HEK293 (cell line): Measurements from ENCODE around the gene GIT1.

Experiments used
- CTCF ChIA-PET: fragments of 350-600 bp; formaldehyde crosslinking; extraction: SDS; loops from one replicate; lab custom pipeline; 2021; ENCODE audit warnings: antibody characterized with exemption; lab: Yijun Ruan, JAX
- POLR2A ChIA-PET: fragments of 300-600 bp; formaldehyde crosslinking; extraction: SDS; loops from one replicate; lab custom pipeline; 2020; ENCODE audit warnings: antibody characterized with exemption, inconsistent platforms; lab: Yijun Ruan, JAX
- H3K27ac ChIP-seq: fragments of 200-500 bp; sonication (Bioruptor generic); 2 replicates; pipeline ENCODE4 v1.5.1; 2014; ENCODE audit warnings: low read depth, low read length, control low read depth, inconsistent platforms; ENCODE audit errors: extremely low read depth
- H3K36me3 ChIP-seq, 2 experiments: fragments of 200-500 bp in 1 of 2; sonication (Bioruptor generic) in 1 of 2; 1 replicate in 1 of 2; 2 replicates in 1 of 2; pipeline ENCODE4 v1.5.1; 2014 to 2017; ENCODE audit warnings: inconsistent platforms in 2 of 2, low read length in 2 of 2; ENCODE audit not compliant: control insufficient read depth in 2 of 2, insufficient read depth in 1 of 2
- H3K4me1 ChIP-seq: fragments of 200-500 bp; sonication (Bioruptor generic); 2 replicates; pipeline ENCODE4 v1.5.1; 2014; ENCODE audit warnings: mild to moderate bottlenecking, low read length, inconsistent platforms; ENCODE audit not compliant: control insufficient read depth, insufficient read depth
- H3K4me3 ChIP-seq: 2 replicates; pipeline ENCODE4 v1.5.1; 2011; ENCODE audit warnings: low read depth, mild to moderate bottlenecking, control low read depth, low read length, moderate library complexity
- H3K9me3 ChIP-seq: fragments of 200-500 bp; sonication (Bioruptor generic); 2 replicates; pipeline ENCODE4 v1.5.1; 2014; ENCODE audit warnings: low read depth, low read length, inconsistent platforms; ENCODE audit not compliant: control insufficient read depth, insufficient read depth
- AEBP2 ChIP-seq: fragments of 450-650 bp; formaldehyde crosslinking; IDR thresholded peaks from 2 replicates; pipeline ENCODE4 v1.5.1; 2016; ENCODE audit warnings: missing biosample characterization, missing genetic modification characterization, borderline replicate concordance
- EGR2 ChIP-seq: fragments of 450-650 bp; formaldehyde crosslinking; IDR thresholded peaks from 2 replicates; pipeline ENCODE4 v1.5.1; 2016; ENCODE audit warnings: low read depth, missing biosample characterization, missing genetic modification characterization
- GFI1B ChIP-seq: fragments of 450-650 bp; formaldehyde crosslinking; IDR thresholded peaks from 2 replicates; pipeline ENCODE4 v1.5.1; 2016; ENCODE audit warnings: missing biosample characterization, missing genetic modification characterization
- IKZF3 ChIP-seq: fragments of 450-650 bp; IDR thresholded peaks from 2 replicates; pipeline ENCODE4 v1.5.0; 2018; ENCODE audit warnings: missing biosample characterization, mild to moderate bottlenecking, missing genetic modification characterization, moderate library complexity
- OVOL3 ChIP-seq: fragments of 450-650 bp; formaldehyde crosslinking; IDR thresholded peaks from 2 replicates; pipeline ENCODE4 v1.5.1; 2016; ENCODE audit warnings: missing biosample characterization, missing genetic modification characterization
- REST ChIP-seq: fragments of 450-650 bp; formaldehyde crosslinking; IDR thresholded peaks from 2 replicates; pipeline ENCODE4 v1.5.1; 2016; ENCODE audit warnings: missing biosample characterization, missing genetic modification characterization
- SETDB1 ChIP-seq: IDR thresholded peaks from one replicate; pipeline ENCODE4 v1.6.1; 2017; ENCODE audit warnings: mild to moderate bottlenecking, low read length, moderate library complexity, mixed read lengths; ENCODE audit not compliant: insufficient read length
- TRIM28 ChIP-seq: IDR thresholded peaks from 2 replicates; pipeline ENCODE4 v1.6.1; 2011; ENCODE audit warnings: low read length, control low read depth, borderline replicate concordance
- YY1 ChIP-seq: fragments of 450-650 bp; formaldehyde crosslinking; IDR thresholded peaks from 2 replicates; pipeline ENCODE4 v1.5.1; 2018; ENCODE audit warnings: missing biosample characterization, missing genetic modification characterization
- ZFP37 ChIP-seq: fragments of 450-650 bp; formaldehyde crosslinking; IDR thresholded peaks from 2 replicates; pipeline ENCODE4 v1.5.1; 2016; ENCODE audit warnings: missing biosample characterization, missing genetic modification characterization
- ZNF112 ChIP-seq: fragments of 450-650 bp; formaldehyde crosslinking; IDR thresholded peaks from 2 replicates; pipeline ENCODE4 v1.5.0; 2017; ENCODE audit warnings: missing biosample characterization, missing genetic modification characterization
- ZNF146 ChIP-seq: fragments of 450-650 bp; formaldehyde crosslinking; IDR thresholded peaks from 2 replicates; pipeline ENCODE4 v1.5.1; 2016; ENCODE audit warnings: missing biosample characterization, missing genetic modification characterization
- ZNF155 ChIP-seq: fragments of 450-650 bp; formaldehyde crosslinking; IDR thresholded peaks from 2 replicates; pipeline ENCODE4 v1.5.1; 2016; ENCODE audit warnings: missing biosample characterization, missing genetic modification characterization
- ZNF169 ChIP-seq: fragments of 450-650 bp; formaldehyde crosslinking; IDR thresholded peaks from 2 replicates; pipeline ENCODE4 v1.5.1; 2016; ENCODE audit warnings: missing biosample characterization, missing genetic modification characterization
- ZNF19 ChIP-seq: fragments of 450-650 bp; formaldehyde crosslinking; IDR thresholded peaks from 2 replicates; pipeline ENCODE4; 2016; ENCODE audit warnings: missing biosample characterization, missing genetic modification characterization, low read depth
- ZNF2 ChIP-seq: fragments of 450-650 bp; formaldehyde crosslinking; IDR thresholded peaks from 2 replicates; pipeline ENCODE4 v1.5.1; 2016; ENCODE audit warnings: missing biosample characterization, missing genetic modification characterization
- ZNF302 ChIP-seq: fragments of 450-650 bp; formaldehyde crosslinking; IDR thresholded peaks from 2 replicates; pipeline ENCODE4 v1.5.1; 2016; ENCODE audit warnings: missing biosample characterization, missing genetic modification characterization, low read depth
- ZNF580 ChIP-seq: fragments of 450-650 bp; formaldehyde crosslinking; IDR thresholded peaks from 2 replicates; pipeline ENCODE4 v1.5.1; 2016; ENCODE audit warnings: missing biosample characterization, missing genetic modification characterization
- ZNF677 ChIP-seq: fragments of 450-650 bp; IDR thresholded peaks from 2 replicates; pipeline ENCODE4 v1.5.0; 2018; ENCODE audit warnings: missing biosample characterization, mild to moderate bottlenecking, missing genetic modification characterization, moderate library complexity
- ZNF701 ChIP-seq: fragments of 450-650 bp; formaldehyde crosslinking; IDR thresholded peaks from 2 replicates; pipeline ENCODE4 v1.5.1; 2016; ENCODE audit warnings: missing biosample characterization, missing genetic modification characterization
- ZNF843 ChIP-seq: fragments of 450-650 bp; formaldehyde crosslinking; IDR thresholded peaks from 2 replicates; pipeline ENCODE4 v1.5.1; 2016; ENCODE audit warnings: missing biosample characterization, missing genetic modification characterization

The GIT1 gene

GRCh38 chr17:29533976-29534375 lies 55.5 kb downstream of the GIT1 start:
- Histone ChIP-seq H3K4me1 (no peaks in the 10 kb centered on the region), H3K4me3 (no peak overlapping the region), H3K36me3 (peaks cover 69 to 74% of the 10 kb centered on the region in 2 experiments), H3K27ac (no peak overlapping the region), H3K9me3 (no peaks in the 10 kb centered on the region)
- ChIA-PET CTCF (interaction anchor here (0.5 to 6.5 kb wide), 10 partner anchors 10 to 565 kb away, joined by 3 to 70 read pairs (median 3); no protein-coding TSS in a partner anchor), POLR2A (no interaction called here)
- TF ChIP-seq ZNF580 (tag by site-specific recombination) (no peak), ZNF843 (tag by site-specific recombination) (no peak), TRIM28 (no peak), ZNF19 (tag by site-specific recombination) (no peak), ZFP37 (no peak), GFI1B (no peak), ZNF155 (tag by site-specific recombination) (no peak), ZNF2 (tag by site-specific recombination) (no peak)

GRCh38 chr17:29526322-29526721 lies 63.1 kb downstream of the GIT1 start:
- ChIA-PET CTCF (interaction anchor here (0.7 to 1.8 kb wide), 2 partner anchors 11 to 951 kb away, joined by 3 to 10 read pairs; partner anchors contain the start of gene GOSR1), POLR2A (no interaction called here)
- 0 out of 2 replicates have a peak, but pooled peaks cover 2% of the 10 kb centered on the region for H3K4me1 ChIP-seq
- no peak overlapping the region for H3K27ac ChIP-seq
- H3K4me3 ChIP-seq: no peak overlapping the region
- TF ChIP-seq ZNF677 (tag by site-specific recombination) (no peak), SETDB1 (no peak), ZNF701 (tag by site-specific recombination) (no peak)
- H3K36me3 ChIP-seq: peaks cover 63 to 64% of the 10 kb centered on the region in 2 experiments
- no peaks in the 10 kb centered on the region for H3K9me3 ChIP-seq

GRCh38 chr17:29524692-29525091 lies 64.8 kb downstream of the GIT1 start:
- Histone ChIP-seq H3K4me1 (0 out of 2 replicates have a peak, but pooled peaks cover 2% of the 10 kb centered on the region), H3K27ac (no peak overlapping the region), H3K4me3 (no peak overlapping the region), H3K36me3 (peaks cover 57 to 66% of the 10 kb centered on the region in 2 experiments), H3K9me3 (no peaks in the 10 kb centered on the region)
- ChIA-PET CTCF (interaction anchor here (0.6 to 2.0 kb wide), 4 partner anchors 10 to 408 kb away, joined by 3 to 17 read pairs (median 7); partner anchors contain the start of gene MYO18A), POLR2A (no interaction called here)
- TF ChIP-seq ZNF169 (tag by site-specific recombination) (no peak), REST (tag by site-specific recombination) (no peak), EGR2 (tag by site-specific recombination) (no peak), ZNF112 (tag by site-specific recombination) (no peak), YY1 (tag by site-specific recombination) (no peak), IKZF3 (tag by site-specific recombination) (no peak), ZNF302 (tag by site-specific recombination) (no peak), ZNF146 (tag by site-specific recombination) (no peak), AEBP2 (tag by site-specific recombination) (no peak), OVOL3 (no peak)
